Body of pancreas (tissue), 4 donors: ENCODE data around the gene TUBA1C. TPM values are rescaled to one million over a fixed set of nuclear protein-coding genes. Genes with fewer than 3 reads are reported as not detected.
"Not testable (repeated sequence)": the region's sequence is repeated elsewhere in the genome, so short reads cannot be mapped to it uniquely, and the experiment has no call there.

Experiments used
- ATAC-seq: fragments of 150-250 bp; one replicate; pipeline ENCODE4 v1.9.1; 2016
- DNase-seq, 4 donors: peaks; one replicate each; pipeline ENCODE4 v3.0.0-alpha.2; 2019
- H3K27ac ChIP-seq, 4 donors: fragments of 200-600 bp; sonication (generic); 1 replicate in 3 of 4; 2 replicates in 1 of 4; pipeline versions ENCODE4 v1.5.1 to v1.6.1; 2016 to 2019; ENCODE audit warnings: mild to moderate bottlenecking in 1 of 4, mixed read lengths in 1 of 4, moderate library complexity in 1 of 4
- H3K27me3 ChIP-seq, 2 donors: fragments of 200-600 bp; sonication (generic); one replicate each; pipeline ENCODE4 v1.6.0; 2016; ENCODE audit warnings: mild to moderate bottlenecking in 1 of 2
- H3K36me3 ChIP-seq, 2 donors: fragments of 200-600 bp; sonication (generic); replicated peaks in 1 of 2; 2 replicates each; pipeline ENCODE4 v1.5.1; 2016; ENCODE audit warnings: low read depth in 2 of 2; ENCODE audit not compliant: insufficient read depth in 1 of 2
- H3K4me1 ChIP-seq: fragments of 200-600 bp; sonication (generic); one replicate; pipeline ENCODE4 v1.6.0; 2016
- H3K4me3 ChIP-seq, 2 donors: fragments of 200-600 bp; sonication (generic); 1 replicate in 1 of 2; 2 replicates in 1 of 2; pipeline ENCODE4 v1.5.1; 2016 to 2019
- H3K9me3 ChIP-seq, 3 donors: fragments of 200-600 bp; sonication (generic); 1 replicate in 2 of 3; 2 replicates in 1 of 3; pipeline ENCODE4 v1.5.1; 2016
- POLR2A ChIP-seq, 3 donors: fragments of 450-650 bp; IDR thresholded peaks; one replicate each; pipeline ENCODE4 v1.6.1; 2016; ENCODE audit warnings: antibody characterized with exemption in 3 of 3, mild to moderate bottlenecking in 2 of 3
- WGBS, 2 donors: methylation state at CpG; one replicate each; pipeline ENCODE4 v1.1.5; 2017; 5-methylcytosine and 5-hydroxymethylcytosine counted together
- intact Hi-C: fragments of 100-400 bp; cut with DNase I; formaldehyde crosslinking; loops from one replicate; pipeline ENCODE4 v1.15.1; 2023
- total RNA-seq, 2 donors: library from RNA; depleted of rRNA; stranded (reverse); fragments of >200 nt; gene quantifications; one replicate each; pipeline ENCODE4 v1.1.0, GENCODE V29; 2016
- TF ChIP-seq, protein P1 (sequence below), 7 experiments: fragments of 450-650 bp in 4 of 7; fragments of 200-600 bp in 3 of 7; sonication (generic) in 3 of 7; IDR thresholded peaks; one replicate each; pipeline ENCODE4 v1.5.1; 2016 to 2019; ENCODE audit warnings: antibody characterized with exemption in 7 of 7

The TUBA1C gene
- total RNA-seq, 2 donors from 2014 or later = 32.6 to 39.2 TPM

- no peaks in the 10 kb centered on the region for H3K36me3 ChIP-seq
- no peaks in the 10 kb centered on the region for H3K9me3 ChIP-seq
- 67 to 79% methylated on average over 3 of the region's 3 CpGs for WGBS, 2 donors
- no peaks in the 10 kb centered on the region for H3K27me3 ChIP-seq
- ATAC-seq (no peak), DNase-seq (no peak)
- intact Hi-C loops = no loop called here
- H3K4me1 ChIP-seq = peaks cover 9% of the 10 kb centered on the region
- TF ChIP-seq, protein P1, sequence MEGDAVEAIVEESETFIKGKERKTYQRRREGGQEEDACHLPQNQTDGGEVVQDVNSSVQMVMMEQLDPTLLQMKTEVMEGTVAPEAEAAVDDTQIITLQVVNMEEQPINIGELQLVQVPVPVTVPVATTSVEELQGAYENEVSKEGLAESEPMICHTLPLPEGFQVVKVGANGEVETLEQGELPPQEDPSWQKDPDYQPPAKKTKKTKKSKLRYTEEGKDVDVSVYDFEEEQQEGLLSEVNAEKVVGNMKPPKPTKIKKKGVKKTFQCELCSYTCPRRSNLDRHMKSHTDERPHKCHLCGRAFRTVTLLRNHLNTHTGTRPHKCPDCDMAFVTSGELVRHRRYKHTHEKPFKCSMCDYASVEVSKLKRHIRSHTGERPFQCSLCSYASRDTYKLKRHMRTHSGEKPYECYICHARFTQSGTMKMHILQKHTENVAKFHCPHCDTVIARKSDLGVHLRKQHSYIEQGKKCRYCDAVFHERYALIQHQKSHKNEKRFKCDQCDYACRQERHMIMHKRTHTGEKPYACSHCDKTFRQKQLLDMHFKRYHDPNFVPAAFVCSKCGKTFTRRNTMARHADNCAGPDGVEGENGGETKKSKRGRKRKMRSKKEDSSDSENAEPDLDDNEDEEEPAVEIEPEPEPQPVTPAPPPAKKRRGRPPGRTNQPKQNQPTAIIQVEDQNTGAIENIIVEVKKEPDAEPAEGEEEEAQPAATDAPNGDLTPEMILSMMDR (IDR thresholded peaks at IDR 0.05) = no peak
- TF ChIP-seq POLR2A (IDR thresholded peaks at IDR 0.05) = no peak
- H3K4me3 ChIP-seq = no peak overlapping the region
- no peak overlapping the region for H3K27ac ChIP-seq
These were observed 4.7 kb upstream of the TUBA1C start for GRCh38 chr12:49260166-49260565.

GRCh38 chr12:49260571-49261363 lies 4.1 kb upstream of the TUBA1C start:
- WGBS, 2 donors = 86 to 87% methylated on average over 11 of the region's 11 CpGs
- intact Hi-C loops = no loop called here
- Histone ChIP-seq H3K36me3 (no peaks in the 10 kb centered on the region), H3K27me3 (no peaks in the 10 kb centered on the region), H3K9me3 (no peaks in the 10 kb centered on the region), H3K4me3 (no peak overlapping the region), H3K27ac (no peak overlapping the region), H3K4me1 (peaks cover 10% of the 10 kb centered on the region)
- ATAC-seq (no peak), DNase-seq (no peak)
- TF ChIP-seq, protein P1 (IDR thresholded peaks at IDR 0.05) = no peak
- TF ChIP-seq POLR2A (IDR thresholded peaks at IDR 0.05) = no peak

DNA sequence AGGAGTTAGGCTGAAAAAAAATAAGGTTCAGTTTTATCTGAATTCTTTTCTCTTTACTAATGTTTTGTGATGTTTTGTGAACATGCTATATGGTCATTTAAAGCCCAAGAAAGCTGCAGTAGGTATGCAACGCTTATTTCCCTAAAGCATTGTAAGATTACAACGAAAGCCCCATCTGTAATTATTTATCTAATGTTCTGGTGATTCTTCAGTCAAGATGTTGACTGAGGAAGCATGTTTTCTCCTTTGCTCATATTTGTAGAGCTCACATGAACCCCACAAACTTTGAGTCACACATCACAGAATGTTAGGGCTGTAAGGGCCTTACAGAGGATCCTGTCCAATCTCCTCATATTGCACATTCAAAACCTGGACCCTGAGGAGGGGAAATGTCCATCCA lies 3.2 kb upstream of the TUBA1C start:
- Histone ChIP-seq H3K9me3 (no peaks in the 10 kb centered on the region), H3K36me3 (no peaks in the 10 kb centered on the region), H3K4me3 (no peak overlapping the region), H3K27me3 (no peaks in the 10 kb centered on the region), H3K27ac (no peak overlapping the region), H3K4me1 (peaks cover 19% of the 10 kb centered on the region)
- ATAC-seq (no peak), DNase-seq (no peak)
- WGBS, 2 donors = 87 to 96% methylated on average over 2 of the region's 2 CpGs
- intact Hi-C loops = no loop called here
- no peak for TF ChIP-seq POLR2A (IDR thresholded peaks at IDR 0.05)
- TF ChIP-seq, protein P1 (IDR thresholded peaks at IDR 0.05) = no peak

GRCh38 chr12:49263400-49263763 lies 1.5 kb upstream of the TUBA1C start:
- H3K27ac ChIP-seq = no peak overlapping the region
- no peak overlapping the region for H3K4me3 ChIP-seq
- H3K27me3 ChIP-seq = no peaks in the 10 kb centered on the region
- TF ChIP-seq POLR2A (IDR thresholded peaks at IDR 0.05) = no peak
- no peak for ATAC-seq
- H3K4me1 ChIP-seq = peaks cover 33% of the 10 kb centered on the region
- H3K36me3 ChIP-seq = no peaks in the 10 kb centered on the region
- H3K9me3 ChIP-seq = no peaks in the 10 kb centered on the region
- intact Hi-C loops = no loop called here
- no peak for DNase-seq
- 87 to 90% methylated on average over 5 of the region's 5 CpGs for WGBS, 2 donors

DNA sequence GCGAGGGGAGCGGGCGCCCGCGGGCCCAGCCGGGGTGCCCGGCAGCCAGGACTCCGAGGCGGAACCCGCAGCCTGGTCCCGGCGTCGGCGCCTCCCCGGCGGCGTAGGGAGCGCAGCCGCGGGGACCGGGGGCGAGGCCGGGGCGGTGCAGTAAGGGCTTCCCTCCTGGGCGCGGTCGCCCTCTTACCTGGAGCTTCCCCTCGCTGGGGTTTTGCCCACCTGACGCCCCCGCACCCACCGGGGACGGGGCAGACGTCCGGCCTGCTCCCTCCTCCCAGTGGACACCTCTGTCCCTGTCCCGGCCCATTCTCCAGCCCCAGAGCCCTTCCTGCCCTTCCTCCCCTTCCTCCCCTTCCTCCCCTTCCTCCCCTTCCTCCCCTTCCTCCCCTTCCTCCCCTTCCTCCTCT lies 413 bp upstream of the TUBA1C start:
- DNase-seq = no peak
- WGBS, 2 donors = 0 to 1% methylated on average over 5 to 27 of the region's 35 CpGs
- intact Hi-C loops = no loop called here

DNA sequence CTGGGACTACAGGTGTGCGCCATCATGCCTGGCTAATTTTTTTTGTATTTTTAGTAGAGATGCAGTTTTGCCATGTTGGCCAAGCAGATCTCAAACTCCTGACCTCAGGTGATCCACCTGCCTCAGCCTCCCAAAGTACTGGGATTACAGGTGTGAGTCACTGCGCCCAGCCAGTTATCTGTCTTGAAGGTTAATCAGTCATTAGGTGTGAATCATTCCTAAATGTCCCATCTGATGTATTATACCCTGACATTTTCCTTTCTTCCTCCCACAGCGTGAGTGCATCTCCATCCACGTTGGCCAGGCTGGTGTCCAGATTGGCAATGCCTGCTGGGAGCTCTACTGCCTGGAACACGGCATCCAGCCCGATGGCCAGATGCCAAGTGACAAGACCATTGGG lies 4.3 kb downstream of the TUBA1C start:
- intact Hi-C loops, ATAC-seq, H3K27me3 ChIP-seq, DNase-seq, H3K4me3 ChIP-seq, H3K9me3 ChIP-seq, H3K27ac ChIP-seq: not testable (repeated sequence)
- Histone ChIP-seq H3K36me3 (peaks cover 4 to 18% of the 10 kb centered on the region in 2 donors), H3K4me1 (peaks cover 24% of the 10 kb centered on the region)
- WGBS, 2 donors = 67 to 76% methylated on average over 6 of the region's 6 CpGs

More for the DNA sequence above, 413 bp upstream of the TUBA1C start:
- H3K27me3 ChIP-seq = no peaks in the 10 kb centered on the region
- no peaks in the 10 kb centered on the region for H3K36me3 ChIP-seq
- no peak for TF ChIP-seq POLR2A (IDR thresholded peaks at IDR 0.05)
- TF ChIP-seq, protein P1 (IDR thresholded peaks at IDR 0.05) = peak in 2 of 7 experiments; percentile 11 to 22
- ATAC-seq = peak; percentile 41
- peak overlapping the region; percentile 12 to 74 for H3K4me3 ChIP-seq
- peaks cover 33% of the 10 kb centered on the region for H3K4me1 ChIP-seq
- peak overlapping the region; percentile 88 to 98 (median 98) for H3K27ac ChIP-seq
- no peaks in the 10 kb centered on the region for H3K9me3 ChIP-seq
